NCI-H2029 (cell line): ENCODE data around the gene ZNF808.
"Not testable (repeated sequence)": the region's sequence is repeated elsewhere in the genome, so short reads cannot be mapped to it uniquely, and the experiment has no call there.

Source experiments
- DNase-seq: peaks from one replicate; lab custom pipeline; 2025; lab: John Stamatoyannopoulos, UW

ZNF808 gene

DNA sequence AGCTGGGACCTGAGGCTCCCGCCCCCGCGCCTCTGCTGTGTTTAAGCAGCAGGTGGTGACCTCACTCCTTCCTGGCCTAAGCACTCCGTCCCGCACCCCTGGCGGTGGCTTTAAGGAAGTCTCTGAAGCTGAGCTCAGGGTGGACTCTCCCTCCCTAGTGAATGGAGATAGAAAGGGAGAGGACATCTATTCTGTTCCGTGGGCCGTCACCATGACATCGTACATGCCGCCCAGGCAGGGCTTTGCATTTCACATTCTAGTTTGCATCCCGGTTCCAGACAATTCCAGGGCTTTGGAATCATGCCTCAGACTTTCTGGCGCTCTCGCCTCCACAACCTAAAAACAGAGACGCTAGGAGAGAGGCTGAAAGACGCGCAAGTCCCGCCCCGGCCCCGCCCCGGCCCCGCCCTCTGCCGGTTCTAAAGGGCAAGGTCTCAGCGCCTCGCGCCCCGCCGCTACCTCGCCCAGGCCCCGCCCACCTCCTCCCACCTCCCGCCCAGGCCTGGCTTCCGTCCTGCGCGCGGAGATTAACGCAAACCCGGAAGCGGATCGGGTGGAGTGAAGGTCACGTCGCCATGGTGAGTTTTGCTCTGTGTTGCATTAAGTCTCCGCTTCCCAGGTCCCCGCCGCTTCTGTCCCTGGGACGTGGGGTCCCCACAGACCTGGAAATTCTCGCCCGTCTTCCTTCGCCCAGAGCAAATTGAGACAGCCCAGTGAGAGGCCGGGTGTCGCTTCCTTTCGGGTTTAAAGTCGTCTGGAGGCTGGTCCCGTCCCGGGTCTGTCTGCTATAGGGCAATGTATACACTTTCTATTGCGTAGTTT is at the start of gene ZNF808:
ZNF808 (plus strand) TSS at position 535 of the 822 bp plus-strand sequence. CDS start 15,617 bp downstream, outside the sequence.
- DNase-seq: peak; percentile 94

DNA sequence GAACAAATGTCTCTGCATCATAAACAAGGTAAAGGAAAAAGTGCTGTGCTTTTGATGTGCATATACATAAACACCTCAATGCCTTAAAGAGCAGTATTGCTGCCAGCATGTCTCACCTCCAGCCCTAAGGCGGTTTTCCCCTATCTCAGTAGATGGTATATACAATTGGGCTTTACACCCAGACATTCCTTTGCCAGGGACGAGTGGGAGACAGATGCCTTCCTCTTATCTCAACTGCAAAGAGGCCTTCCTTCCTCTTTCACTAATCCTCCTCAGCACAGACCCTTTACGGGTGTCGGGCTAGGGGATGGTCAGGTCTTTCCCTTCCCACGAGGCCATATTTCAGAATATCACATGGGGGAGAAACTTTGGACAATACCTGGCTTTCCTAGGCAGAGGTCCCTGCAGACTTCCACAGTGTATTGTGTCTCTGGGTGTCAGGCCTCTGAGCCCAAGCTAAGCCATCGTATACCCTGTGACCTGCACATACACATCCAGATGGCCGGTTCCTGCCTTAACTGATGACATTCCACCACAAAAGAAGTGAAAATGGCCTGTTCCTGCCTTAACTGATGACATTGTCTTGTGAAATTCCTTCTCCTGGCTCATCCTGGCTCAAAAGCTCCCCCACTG is 43.2 kb upstream of the ZNF808 start:
- not testable (repeated sequence) for DNase-seq

DNA sequence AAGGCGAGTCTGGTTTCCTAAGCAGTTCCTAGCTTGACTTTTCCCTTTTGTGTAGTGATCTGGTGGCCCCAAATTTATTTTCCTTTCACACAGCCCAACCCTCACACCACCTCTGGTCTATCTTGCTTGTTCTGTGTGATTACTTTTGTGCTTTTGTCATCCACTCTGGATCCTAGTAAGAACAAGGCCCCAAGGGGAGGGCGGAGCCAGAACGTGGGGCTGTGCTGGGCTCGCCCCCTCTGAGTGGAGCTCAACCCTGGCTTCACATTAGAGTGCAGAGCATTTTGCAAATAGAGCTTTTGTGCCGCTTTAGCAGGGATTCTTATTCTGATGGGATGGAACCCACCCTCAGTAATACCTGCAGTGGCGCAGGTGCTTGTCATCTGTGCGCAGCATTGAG is 42.4 kb upstream of the ZNF808 start:
- not testable (repeated sequence) for DNase-seq

DNA sequence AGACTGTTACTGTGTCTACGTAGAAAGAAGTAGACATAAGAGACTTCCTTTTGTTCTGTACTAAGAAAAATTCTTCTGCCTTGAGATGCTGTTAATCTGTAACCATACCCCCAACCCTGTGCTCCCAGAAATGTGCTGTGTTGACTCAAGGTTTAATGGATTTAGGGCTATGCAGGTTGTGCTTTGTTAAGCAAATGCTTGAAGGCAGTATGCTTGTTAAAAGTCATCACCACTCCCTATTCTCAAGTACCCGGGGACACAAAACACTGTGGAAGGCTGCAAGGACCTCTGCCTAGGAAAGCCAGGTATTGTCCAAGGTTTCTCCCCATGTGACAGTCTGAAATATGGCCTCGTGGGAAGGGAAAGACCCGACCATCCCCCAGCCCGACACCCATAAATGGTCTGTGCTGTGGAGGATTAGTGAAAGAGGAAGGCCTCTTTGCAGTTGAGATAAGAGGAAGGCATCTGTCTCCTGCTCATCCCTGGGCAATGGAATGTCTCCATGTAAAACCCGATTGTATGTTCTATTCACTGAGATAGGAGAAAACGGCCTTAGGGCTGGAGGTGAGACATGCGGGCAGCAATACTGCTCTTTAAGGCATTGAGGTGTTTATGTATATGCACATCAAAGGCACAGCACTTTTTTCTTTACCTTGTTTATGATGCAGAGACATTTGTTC is 41.8 kb upstream of the ZNF808 start:
- DNase-seq: not testable (repeated sequence)

DNA sequence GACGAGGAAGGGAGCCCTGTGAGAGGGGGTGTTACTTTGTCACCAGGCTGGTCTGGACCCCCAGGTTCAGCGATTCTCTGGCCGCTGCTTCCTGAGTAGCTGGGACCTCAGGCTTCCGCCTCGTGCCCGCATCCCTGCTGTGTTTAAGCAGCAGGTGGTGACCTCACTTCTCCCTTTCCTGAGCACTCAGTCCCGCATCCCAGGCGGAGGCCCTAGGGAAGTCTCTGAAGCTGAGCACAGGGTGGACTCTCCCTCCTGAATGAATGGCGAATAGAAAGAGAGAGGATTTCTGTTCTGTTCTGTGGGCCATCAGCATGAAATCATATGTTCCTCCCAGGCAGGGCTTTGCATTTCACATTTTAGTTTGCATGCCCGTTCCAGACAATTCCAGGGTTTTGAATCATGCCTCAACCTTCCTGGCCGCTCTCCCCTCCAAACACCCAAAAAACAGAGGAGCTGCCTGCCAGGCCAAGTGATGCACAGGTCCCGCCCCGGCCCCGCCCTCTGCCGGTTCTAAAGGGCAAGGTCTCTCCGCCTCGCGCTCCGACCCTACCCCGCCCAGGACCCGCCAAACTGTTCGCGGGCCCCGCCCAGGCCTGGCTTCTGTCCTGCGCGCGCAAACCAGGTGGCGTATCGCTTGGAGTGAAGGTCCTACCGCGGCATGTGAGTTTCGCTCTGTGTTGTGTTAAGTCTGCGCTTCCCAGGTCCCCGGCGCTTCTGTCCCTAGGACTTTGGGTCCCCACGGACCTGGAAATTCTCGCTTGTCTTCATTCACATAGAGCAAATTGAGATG is 35.1 kb upstream of the ZNF808 start:
- DNase-seq: peak; percentile 55

DNA sequence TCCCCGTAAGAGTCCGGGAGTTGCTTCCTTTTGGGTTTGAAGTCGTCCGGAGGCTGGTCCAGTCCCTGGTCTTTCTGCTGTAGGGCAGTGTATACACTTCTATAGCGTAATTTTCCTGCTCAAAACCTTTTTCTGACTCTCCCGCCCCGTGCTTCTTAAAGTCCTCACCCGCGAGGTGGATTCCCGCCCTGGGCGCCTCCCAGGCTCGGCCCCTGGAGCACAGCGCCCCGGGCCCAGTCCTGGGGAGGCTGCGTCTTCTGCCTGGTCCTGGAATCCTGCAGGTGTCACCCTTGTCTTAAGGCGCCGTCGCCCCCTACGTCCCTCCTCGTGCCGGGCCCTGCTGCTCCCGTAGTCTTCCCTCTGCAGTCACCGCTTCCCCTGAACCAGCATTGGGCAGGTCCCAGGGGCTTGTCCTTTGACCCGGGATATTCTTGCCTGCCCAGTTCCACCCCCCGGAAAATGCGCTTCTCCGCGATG is 34.4 kb upstream of the ZNF808 start:
- DNase-seq: peak; percentile 4

DNA sequence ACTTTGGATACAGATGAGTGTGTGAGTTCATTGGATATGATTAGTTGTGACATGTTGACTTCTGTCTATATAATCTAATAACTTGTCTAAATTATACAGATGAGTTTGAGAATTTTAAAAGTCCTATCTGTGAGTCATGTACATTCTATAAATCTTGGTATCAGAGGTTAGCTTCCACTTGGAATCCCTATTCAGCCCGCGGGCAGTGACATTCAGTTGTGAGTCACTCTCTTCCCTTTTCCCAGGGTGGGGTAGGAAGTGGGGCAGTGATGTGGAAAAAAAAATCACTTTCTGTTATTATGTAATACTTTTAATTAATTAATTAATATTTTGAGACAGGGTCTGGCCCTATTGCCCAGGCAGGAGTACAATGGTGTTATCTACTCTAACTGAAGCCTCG is 33.0 kb upstream of the ZNF808 start:
- DNase-seq: no peak

DNA sequence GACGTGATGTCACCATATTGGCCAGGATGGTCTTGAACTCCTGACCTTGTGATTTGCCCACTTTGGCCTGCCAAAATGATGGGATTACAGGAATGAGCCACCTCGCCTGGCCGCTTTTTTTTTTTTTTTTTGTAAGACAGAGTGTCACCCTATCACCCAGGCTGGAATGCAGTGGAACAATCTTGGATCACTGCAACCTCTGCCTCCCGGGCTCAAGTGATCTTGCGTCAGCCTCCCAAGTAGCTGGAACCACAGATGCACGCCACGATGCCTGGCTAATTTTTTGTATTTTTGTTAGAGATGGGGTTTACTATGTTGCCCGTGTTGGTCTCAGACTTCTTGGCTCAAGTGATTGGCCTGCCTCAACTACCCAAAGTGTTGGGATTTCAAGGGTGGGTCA is 28.9 kb upstream of the ZNF808 start:
- no peak for DNase-seq

DNA sequence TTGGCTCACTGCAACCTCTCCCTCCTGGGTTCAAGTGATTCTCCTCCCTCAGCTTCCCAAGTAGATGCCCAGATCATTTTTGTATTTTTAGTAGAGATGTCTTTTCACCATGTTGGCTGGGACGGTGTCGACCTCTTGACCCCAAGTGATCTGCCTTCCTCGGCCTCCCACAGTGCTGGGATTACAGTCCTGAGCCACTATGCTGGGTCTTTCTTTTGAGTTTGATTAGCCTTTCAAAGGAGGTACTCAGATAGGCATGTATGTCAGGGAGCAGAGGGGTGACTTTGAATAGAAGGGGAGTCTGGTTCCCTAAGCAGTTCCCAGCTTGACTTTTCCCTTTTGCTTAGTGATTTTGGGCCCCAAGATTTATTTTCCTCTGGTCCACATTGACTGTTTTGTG is 27.0 kb upstream of the ZNF808 start:
- DNase-seq: not testable (repeated sequence)

DNA sequence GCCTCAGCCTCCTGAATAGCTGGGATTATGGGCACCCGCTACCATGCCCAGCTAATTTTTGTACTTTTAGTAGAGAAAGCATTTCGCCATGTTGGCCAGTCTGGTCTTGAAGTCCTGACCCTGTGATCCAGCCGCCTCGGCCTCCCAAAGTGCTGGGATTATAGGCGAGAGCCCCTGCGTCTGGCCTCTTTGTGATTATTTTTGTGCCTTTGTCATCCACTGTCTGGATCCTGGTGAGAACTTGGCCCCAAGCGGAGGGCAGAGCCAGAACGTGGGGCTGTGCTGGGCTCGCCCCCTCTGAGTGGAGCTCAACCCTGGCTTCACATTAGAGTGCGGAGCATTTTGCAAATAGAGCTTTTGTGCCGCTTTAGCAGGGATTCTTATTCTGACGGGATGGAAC is 26.5 kb upstream of the ZNF808 start:
- not testable (repeated sequence) for DNase-seq

DNA sequence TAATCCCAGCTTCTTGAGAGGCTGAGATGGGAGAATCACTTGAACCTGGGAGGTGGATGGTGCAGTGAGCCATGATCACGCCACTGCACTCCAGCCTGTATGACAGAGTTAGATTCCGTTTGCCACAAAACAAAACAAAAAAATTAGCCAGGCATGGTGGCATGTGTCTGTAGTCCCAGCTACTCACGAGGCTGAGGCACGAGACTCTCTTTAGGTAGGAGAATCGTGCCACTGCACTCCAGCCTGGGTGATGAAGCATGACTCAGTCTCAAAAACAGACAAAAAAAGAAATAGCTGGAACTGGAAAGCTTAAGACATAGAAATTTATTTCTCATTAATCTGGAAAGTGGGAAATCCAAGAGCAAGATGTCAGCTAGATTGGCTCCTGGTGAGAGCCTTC is 20.2 kb upstream of the ZNF808 start:
- no peak for DNase-seq

DNA sequence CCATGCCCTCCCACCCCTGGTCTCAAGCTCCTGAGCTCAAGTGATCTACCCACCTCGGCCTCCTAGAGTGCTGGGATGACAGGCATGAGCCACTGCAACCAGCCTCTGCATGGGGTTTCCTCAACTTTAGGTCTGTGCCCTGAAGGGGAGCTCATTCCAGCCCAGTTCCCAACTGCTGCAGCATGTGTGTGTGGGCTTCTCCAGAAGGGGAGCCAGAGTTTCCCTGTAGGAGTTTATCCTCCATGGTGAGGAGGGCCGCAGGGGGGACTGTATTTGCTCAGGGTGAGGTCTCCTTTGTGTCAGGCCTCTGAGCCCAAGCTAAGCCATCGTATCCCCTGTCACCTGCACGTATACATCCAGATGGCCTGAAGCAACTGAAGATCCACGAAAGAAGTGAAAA is 11.3 kb upstream of the ZNF808 start:
- no peak for DNase-seq

DNA sequence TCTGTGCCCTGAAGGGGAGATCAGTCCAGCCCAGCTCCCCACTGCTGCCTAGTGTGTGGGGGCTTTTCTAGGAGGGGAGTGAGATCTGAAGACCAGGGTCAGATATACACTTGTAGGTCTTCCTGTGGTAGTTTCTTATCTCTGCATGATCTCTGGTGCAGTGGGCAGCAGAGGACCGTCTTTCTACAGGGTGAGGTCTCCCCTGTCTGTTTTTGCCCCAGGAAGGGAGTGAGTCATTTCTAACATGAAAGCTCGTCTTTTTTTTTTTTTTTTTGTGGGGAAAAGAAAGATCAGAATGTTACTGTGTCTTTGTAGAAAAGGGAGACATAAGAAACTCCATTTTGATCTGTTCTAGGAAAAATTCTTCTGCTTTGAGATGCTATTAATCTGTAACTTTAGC is 8.8 kb upstream of the ZNF808 start:
- DNase-seq: no peak

DNA sequence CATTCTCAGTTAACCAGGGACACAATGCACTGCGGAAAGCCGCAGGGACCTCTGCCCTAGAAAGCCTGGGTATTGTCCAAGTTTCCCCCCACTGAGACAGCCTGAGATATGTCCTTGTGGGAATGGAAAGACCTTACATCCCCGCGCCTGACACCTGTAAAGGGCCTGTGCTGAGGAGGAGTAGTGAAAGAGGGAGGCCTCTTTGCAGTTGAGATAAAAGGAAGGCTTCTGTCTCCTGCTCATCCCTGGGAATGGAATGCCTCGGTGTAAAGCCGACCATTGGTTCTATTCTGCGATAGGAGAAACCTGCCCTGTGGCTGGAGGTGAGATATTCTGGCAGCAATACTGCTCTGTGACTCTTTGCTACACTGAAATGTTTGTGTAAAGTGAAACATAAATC is 8.3 kb upstream of the ZNF808 start:
- not testable (repeated sequence) for DNase-seq

DNA sequence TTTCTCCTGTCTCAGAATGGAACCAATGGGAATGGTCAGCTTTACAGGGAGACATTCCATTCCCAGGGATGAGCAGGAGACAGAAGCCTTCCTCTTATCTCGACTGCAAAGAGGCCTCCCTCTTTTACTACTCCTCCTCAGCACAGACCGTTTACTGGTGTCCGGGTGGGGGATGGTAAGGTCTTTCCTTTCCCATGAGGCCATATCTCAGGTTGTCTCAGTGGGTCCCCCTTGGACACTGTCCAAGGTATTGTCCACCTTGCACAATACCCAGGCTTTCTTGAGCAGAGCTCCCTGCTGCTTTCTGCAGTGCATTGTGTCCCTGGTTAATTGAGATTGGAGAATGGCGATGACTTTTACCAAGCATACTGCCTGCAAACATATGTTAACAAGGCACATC is 7.5 kb upstream of the ZNF808 start:
- DNase-seq: no peak

DNA sequence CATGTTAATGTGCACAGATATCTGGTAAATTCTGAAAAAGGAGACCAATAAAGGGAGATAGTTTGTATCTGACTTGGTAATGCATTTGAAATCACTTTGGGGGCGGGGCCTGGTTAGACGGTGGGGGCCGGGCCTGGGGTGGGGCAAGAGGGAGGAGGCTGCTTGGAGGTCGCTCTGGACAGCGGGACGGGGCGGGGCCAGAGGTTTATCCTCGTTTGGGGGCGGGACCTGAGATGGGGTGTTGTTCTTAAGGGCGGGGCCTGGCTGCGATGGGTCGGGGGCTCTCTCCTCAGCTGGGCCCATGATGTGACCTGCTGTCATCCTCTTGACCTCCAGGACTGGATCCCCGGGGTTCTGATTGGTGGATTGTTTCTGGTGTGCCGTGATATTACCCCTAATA is 4.9 kb upstream of the ZNF808 start:
- DNase-seq: no peak

DNA sequence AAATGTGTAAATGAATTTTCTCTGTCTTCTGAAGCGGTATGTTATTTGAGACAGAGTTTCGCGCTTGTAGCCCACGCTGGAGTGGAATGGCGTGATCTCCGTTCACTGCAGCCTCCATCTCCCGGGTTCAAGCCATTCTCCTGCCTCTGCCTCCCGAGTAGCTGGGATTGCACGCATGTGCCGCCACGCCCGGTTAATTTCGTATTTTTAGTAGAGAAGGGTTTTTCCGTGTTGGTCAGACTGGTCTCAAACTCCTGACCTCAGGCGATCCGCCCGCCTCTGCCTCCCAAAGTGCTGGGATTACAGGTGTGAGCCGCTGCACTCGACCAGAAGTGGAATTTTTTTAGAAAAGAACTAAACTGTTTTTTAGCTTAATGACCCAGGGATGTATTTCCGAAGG is 3.4 kb upstream of the ZNF808 start:
- DNase-seq: no peak

DNA sequence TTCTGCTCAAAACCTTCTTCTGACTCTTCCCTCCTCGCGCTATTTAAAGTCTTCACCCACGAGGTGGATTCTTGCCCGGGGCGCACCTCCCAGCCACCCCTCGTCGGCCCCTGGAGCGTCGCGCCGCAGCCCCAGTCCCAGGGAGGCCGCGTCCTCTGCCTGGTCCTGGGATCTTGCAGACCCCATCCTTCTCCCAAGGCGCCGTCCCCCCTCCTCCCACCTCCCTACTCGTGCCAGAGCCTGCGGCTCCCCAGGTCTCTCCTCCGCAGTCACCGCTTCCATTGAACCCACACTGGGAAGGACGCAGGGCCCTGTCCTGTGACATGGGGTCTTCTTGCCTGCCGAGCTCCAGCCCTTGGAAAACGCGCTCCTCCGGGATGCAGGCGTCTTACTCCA is 486 bp downstream of the ZNF808 start:
- no peak for DNase-seq

DNA sequence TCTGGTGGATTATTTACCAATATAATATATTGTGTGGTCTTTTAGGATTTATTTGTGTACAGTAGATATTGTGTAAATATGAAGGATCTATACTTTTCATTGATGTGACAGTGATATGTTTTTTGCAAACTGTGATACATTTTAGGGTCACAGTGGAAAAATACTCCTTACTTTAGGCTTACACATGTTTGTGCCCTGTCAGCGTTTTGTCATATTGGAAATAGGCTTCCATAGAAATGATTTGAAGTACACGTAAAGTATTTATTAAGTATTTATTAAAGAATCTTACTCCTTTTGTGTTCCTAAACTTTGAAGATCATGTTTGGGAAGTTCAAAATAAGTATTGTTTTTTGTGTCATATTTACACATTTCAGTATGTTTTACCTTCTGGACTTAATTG is 5.0 kb downstream of the ZNF808 start:
- no peak for DNase-seq

DNA sequence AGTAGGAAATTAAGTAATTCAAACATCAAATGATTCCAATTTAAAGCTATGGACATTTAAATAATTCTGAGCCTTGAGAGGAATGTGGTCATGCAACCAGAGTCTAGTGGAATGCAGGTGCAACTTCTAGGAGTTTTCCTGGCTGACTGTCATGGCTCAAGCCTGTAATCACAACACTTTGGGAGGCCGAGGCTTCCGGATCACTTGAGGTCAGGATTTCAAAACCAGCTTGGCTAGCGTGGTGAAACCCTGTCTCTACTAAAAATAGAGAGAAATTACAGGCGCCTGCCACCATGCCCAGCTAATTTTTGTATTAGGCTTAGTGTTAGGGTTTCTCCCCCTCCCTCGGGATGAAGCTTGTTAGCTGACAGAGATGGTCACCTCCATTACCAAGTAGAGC is 6.4 kb downstream of the ZNF808 start:
- DNase-seq: no peak

DNA sequence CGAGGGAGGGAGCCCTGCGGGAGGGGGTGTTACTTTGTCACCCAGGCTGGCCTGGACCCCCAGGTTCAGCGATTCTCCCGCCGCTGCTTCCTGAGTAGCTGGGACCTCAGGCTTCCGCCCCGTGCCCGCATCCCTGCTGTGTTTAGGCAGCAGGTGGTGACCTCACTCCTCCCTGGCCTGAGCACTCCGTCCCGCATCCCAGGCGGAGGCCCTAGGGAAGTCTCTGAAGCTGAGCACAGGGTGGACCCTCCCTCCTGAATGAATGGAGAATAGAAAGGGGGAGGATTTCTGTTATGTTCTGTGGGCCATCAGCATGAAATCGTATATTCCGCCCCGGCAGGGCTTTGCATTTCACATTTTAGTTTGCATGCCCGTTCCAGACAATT is 7.9 kb downstream of the ZNF808 start:
- DNase-seq: not testable (repeated sequence)

DNA sequence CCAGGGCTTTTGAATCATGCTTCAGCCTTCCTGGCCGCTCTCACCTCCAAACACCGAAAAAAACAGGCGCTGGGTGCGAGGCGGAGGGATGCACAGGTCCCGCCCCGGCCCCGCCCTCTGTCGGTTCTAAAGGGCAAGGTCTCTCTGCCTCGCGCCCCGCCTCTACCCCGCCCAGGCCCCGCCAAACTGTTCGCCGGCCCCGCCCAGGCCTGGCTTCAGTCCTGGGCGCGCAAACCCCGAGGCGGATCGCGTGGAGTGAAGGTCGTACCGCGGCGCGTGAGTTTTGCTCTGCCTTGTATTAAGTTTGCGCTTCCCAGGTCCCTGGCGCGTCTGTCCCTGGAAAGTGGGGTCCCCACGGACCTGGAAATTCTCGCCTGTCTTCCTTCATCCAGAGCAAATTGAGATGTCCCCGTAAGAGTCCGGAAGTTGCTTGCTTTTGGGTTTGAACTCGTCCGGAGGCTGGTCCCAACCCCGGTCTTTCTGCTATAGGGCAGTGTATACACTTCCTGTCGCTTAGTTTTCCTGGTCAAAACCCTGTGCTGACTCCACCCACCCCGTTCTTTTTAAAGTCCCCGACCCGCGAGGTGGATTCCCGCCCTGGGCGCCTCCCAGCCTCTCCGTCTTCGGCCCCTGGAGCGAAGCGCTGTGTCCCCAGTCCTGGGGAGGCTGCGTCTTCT is 8.4 kb downstream of the ZNF808 start:
- peak; percentile 80 for DNase-seq
